HepG2 (cell line): ENCODE measurements around the gene PC. TPM values are rescaled to one million over a fixed set of nuclear protein-coding genes. Genes with fewer than 3 reads are reported as not detected.

Source experiments
- ATAC-seq: fragments of 200-7000 bp; cut with Tn5 transposase; 3 replicates; pipeline ENCODE4 v1.9.1; 2020; ENCODE audit warnings: mild to moderate bottlenecking, moderate library complexity
- BruUV-seq: library from RNA; stranded (reverse); fragments of 400-500 nt; replicated peaks from 2 replicates; lab custom pipeline; 2021; lab: Mats Ljungman, UMichigan
- CTCF ChIA-PET: fragments of 300-600 bp; formaldehyde crosslinking; extraction: SDS; loops from one replicate; lab custom pipeline; 2021; ENCODE audit warnings: low total read pairs, inconsistent platforms, low intra/inter-chr PET ratio; lab: Yijun Ruan, JAX
- POLR2A ChIA-PET: fragments of 350-600 bp; sonication (Branson Sonifier 250); formaldehyde crosslinking; loops from one replicate; lab custom pipeline; 2020; ENCODE audit warnings: antibody characterized with exemption, inconsistent platforms; lab: Yijun Ruan, JAX
- DNase-seq: peaks from one replicate; pipeline ENCODE4 v3.0.0-alpha.2; 2015; ENCODE audit warnings: low spot score
- FAIRE-seq: peaks from 3 replicates; lab custom pipeline; 2011; peaks lifted over from hg19 to GRCh38; lab: Jason Lieb, UNC
- H2AFZ ChIP-seq: one replicate; pipeline ENCODE4 v1.6.1; 2011; ENCODE audit warnings: low read length, inconsistent platforms
- H3K27ac ChIP-seq: fragments of 300-600 bp; 3 replicates; pipeline ENCODE4 v1.8.0; 2011; ENCODE audit warnings: mixed run types, mild to moderate bottlenecking, mixed read lengths, low read length, inconsistent platforms; ENCODE audit not compliant: insufficient read depth; ENCODE audit errors: extremely low read length
- H3K27me3 ChIP-seq, 2 experiments: fragments of 200-600 bp in 1 of 2; 2 replicates in 1 of 2; 3 replicates in 1 of 2; pipeline versions ENCODE4 v1.6.0 to v1.8.0; 2011; ENCODE audit warnings: low read length in 2 of 2, mild to moderate bottlenecking in 2 of 2, moderate library complexity in 2 of 2, inconsistent platforms in 1 of 2; ENCODE audit not compliant: insufficient read depth in 2 of 2, control insufficient read depth in 1 of 2
- H3K36me3 ChIP-seq, 2 experiments: fragments of 200-600 bp in 1 of 2; replicated peaks in 1 of 2; 2 replicates in 1 of 2; 3 replicates in 1 of 2; pipeline versions ENCODE4 v1.5.1 to v1.8.0; 2011; ENCODE audit warnings: low read length in 2 of 2, inconsistent platforms in 1 of 2; ENCODE audit not compliant: insufficient read depth in 2 of 2, control insufficient read depth in 1 of 2
- H3K4me1 ChIP-seq: 2 replicates; pipeline ENCODE4 v1.5.1; 2012; ENCODE audit warnings: low read length, inconsistent platforms; ENCODE audit not compliant: insufficient read depth
- H3K4me2 ChIP-seq: 2 replicates; pipeline ENCODE4 v1.6.0; 2011; ENCODE audit warnings: low read depth, low read length, inconsistent platforms
- H3K4me3 ChIP-seq, 3 experiments: fragments of 200-600 bp in 1 of 3; sonication (generic), shearing (Covaris generic) in 1 of 3; replicated peaks in 1 of 3; 2 replicates each; pipeline ENCODE4 v1.5.1; 2011 to 2016; ENCODE audit warnings: low read length in 3 of 3, inconsistent platforms in 2 of 3, low read depth in 2 of 3, mild to moderate bottlenecking in 2 of 3, control low read depth in 1 of 3, mixed read lengths in 1 of 3; ENCODE audit not compliant: insufficient read depth in 1 of 3
- H3K79me2 ChIP-seq: one replicate; pipeline ENCODE4 v1.6.1; 2011; ENCODE audit warnings: low read length, inconsistent platforms; ENCODE audit not compliant: insufficient read depth
- H3K9ac ChIP-seq: 2 replicates; pipeline ENCODE4 v1.6.0; 2011; ENCODE audit warnings: mild to moderate bottlenecking, low read depth, low read length, inconsistent platforms; ENCODE audit not compliant: insufficient read depth
- H3K9me3 ChIP-seq: 2 replicates; pipeline ENCODE4 v1.5.1; 2012; ENCODE audit warnings: mild to moderate bottlenecking, low read length
- H4K20me1 ChIP-seq: 2 replicates; pipeline ENCODE4 v1.6.0; 2011; ENCODE audit warnings: inconsistent platforms, mild to moderate bottlenecking, low read length, moderate library complexity; ENCODE audit not compliant: insufficient read depth
- IRF2 ChIP-seq: IDR thresholded peaks from 2 replicates; pipeline ENCODE4 v1.6.1; 2018; ENCODE audit warnings: missing genetic modification reagents, missing compliant biosample characterization
- IRX3 ChIP-seq: sonication (generic); formaldehyde crosslinking; IDR thresholded peaks from 2 replicates; pipeline ENCODE4 v1.8.1; 2023; ENCODE audit warnings: mild to moderate bottlenecking, low read depth, missing genetic modification reagents, borderline replicate concordance
- KLF13 ChIP-seq: sonication (generic); formaldehyde crosslinking; IDR thresholded peaks from 2 replicates; pipeline ENCODE4 v1.4.0; 2020; ENCODE audit warnings: mild to moderate bottlenecking, missing genetic modification reagents
- NCOA2 ChIP-seq: sonication (generic); formaldehyde crosslinking; IDR thresholded peaks from 2 replicates; pipeline ENCODE4 v1.8.0; 2022; ENCODE audit warnings: inconsistent platforms
- NR2F6 ChIP-seq, 2 experiments: IDR thresholded peaks; 2 replicates each; pipeline ENCODE4 v1.6.1; 2016; ENCODE audit warnings: antibody characterized with exemption in 1 of 2, mild to moderate bottlenecking in 1 of 2
- PPARG ChIP-seq: conservative IDR thresholded peaks from 2 replicates; pipeline ENCODE4 v1.6.1; 2016; ENCODE audit warnings: missing biosample characterization, missing genetic modification reagents
- RARA ChIP-seq: IDR thresholded peaks from 2 replicates; pipeline ENCODE4 v1.6.1; 2016; ENCODE audit warnings: missing genetic modification reagents, missing compliant biosample characterization
- RARG ChIP-seq: sonication (generic); formaldehyde crosslinking; IDR thresholded peaks from 2 replicates; pipeline ENCODE4 v1.4.0; 2020; ENCODE audit warnings: low read depth, mild to moderate bottlenecking, missing genetic modification reagents
- SAFB2 ChIP-seq: sonication (generic); formaldehyde crosslinking; IDR thresholded peaks from 2 replicates; pipeline ENCODE4 v1.5.1; 2020; ENCODE audit warnings: missing genetic modification reagents, low read depth, mild to moderate bottlenecking, borderline replicate concordance
- TEAD3 ChIP-seq: optimal IDR thresholded peaks from 2 replicates; pipeline ENCODE3; 2016; ENCODE audit warnings: borderline replicate concordance
- ZNF530 ChIP-seq: sonication (generic); formaldehyde crosslinking; IDR thresholded peaks from 2 replicates; pipeline ENCODE4 v1.5.0; 2020; ENCODE audit warnings: low read depth, mild to moderate bottlenecking, missing genetic modification reagents
- ZSCAN12 ChIP-seq: sonication (generic); formaldehyde crosslinking; IDR thresholded peaks from 2 replicates; pipeline ENCODE4 v1.9.0; 2021; ENCODE audit warnings: mild to moderate bottlenecking, missing genetic modification reagents
- WGBS: methylation state at CpG from one replicate; pipeline ENCODE4 v1.1.6; 2017; ENCODE audit warnings: low lambda C conversion rate; 5-methylcytosine and 5-hydroxymethylcytosine counted together
- in situ Hi-C: cut with HindIII; loops from 2 replicates; pipeline ENCODE4 v1.10.0; 2017; ENCODE audit warnings: low pct_unique_long_range_greater_than_20kb; ENCODE audit not compliant: extremely low pct_ligation_motif_present
- intact Hi-C: fragments of 100-400 bp; cut with micrococcal nuclease; formaldehyde crosslinking; loops from one replicate; pipeline ENCODE4 v1.10.0; 2022; ENCODE audit not compliant: unreplicated experiment
- polyA plus RNA-seq, 8 experiments: library from polyadenylated mRNA; depleted of rRNA in 3 of 8; stranded (reverse) in 7 of 8; unstranded in 1 of 8; fragments of >200 nt; fragmentation: Illumina TruSeq in 4 of 8; extraction: Trizol in 4 of 8; gene quantifications; 2 replicates each; pipeline versions ENCODE4 v1.2.1 to v1.2.3, GENCODE V29; 2011 to 2016; ENCODE audit warnings: low read depth in 4 of 8, missing spikeins in 1 of 8, mixed read lengths in 1 of 8; ENCODE audit not compliant: insufficient read depth in 1 of 8
- total RNA-seq, 5 experiments: library from RNA; depleted of rRNA; stranded (reverse); fragments of >200 nt; fragmentation: Illumina TruSeq; extraction: Trizol; gene quantifications; 2 replicates each; pipeline ENCODE4 v1.2.3, GENCODE V29; 2016; ENCODE audit warnings: low read depth in 1 of 5
- TF ChIP-seq, protein P1 (sequence below): sonication (generic); formaldehyde crosslinking; IDR thresholded peaks from 2 replicates; pipeline ENCODE4 v1.4.0; 2020; ENCODE audit warnings: missing genetic modification reagents
- TF ChIP-seq, protein P2 (sequence below): IDR thresholded peaks from 2 replicates; pipeline ENCODE4 v1.4.0; 2020; ENCODE audit warnings: mild to moderate bottlenecking, missing genetic modification reagents
- TF ChIP-seq, protein P3 (sequence below): sonication (generic); formaldehyde crosslinking; IDR thresholded peaks from 2 replicates; pipeline ENCODE4 v1.9.0; 2022; ENCODE audit warnings: missing genetic modification reagents, mild to moderate bottlenecking, borderline replicate concordance

The PC gene
- total and polyA plus RNA-seq, 2 of the 13 experiments (the other 11 are each of a cell fraction or from before 2014, with no cell fraction given), result 29.0 to 39.0 TPM

DNA sequence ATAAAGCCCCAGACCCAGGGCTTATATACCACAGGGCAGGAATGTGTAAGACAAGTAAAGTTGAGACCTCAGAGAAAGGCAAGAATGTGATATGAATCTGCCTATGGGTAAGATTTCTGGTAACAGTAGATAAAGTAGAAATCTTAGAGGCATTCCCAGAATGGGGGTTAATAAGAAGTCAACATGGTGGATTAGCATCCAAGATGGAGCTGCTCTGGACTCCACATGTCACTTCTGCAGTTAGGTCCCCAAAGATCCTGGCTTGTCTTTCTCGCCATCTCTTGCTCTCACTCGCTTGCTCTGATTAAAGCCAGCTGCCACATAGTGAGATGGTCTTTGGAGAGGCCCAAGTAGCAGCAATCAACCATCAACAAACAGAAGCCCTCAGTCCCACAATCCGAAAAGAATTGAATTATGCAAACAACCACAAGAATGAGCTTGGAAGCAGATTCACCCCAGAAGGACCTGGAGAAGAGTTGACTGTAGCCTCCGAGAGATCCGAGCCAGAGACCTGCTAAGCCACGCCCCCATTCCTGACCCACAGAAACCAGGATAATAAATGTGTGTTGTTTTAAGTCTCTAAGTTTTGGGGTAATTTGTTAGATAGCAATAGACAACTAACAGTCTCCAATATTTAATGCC is 11.5 kb upstream of the PC start (continued):
- TF ChIP-seq ZNF530 (no peak), SAFB2 (CRISPR knock-in tag) (no peak)
- TF ChIP-seq, protein P1, sequence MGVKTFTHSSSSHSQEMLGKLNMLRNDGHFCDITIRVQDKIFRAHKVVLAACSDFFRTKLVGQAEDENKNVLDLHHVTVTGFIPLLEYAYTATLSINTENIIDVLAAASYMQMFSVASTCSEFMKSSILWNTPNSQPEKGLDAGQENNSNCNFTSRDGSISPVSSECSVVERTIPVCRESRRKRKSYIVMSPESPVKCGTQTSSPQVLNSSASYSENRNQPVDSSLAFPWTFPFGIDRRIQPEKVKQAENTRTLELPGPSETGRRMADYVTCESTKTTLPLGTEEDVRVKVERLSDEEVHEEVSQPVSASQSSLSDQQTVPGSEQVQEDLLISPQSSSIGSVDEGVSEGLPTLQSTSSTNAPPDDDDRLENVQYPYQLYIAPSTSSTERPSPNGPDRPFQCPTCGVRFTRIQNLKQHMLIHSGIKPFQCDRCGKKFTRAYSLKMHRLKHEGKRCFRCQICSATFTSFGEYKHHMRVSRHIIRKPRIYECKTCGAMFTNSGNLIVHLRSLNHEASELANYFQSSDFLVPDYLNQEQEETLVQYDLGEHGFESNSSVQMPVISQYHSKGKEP (CRISPR knock-in tag), result no peak
- TF ChIP-seq, all 625 proteins: peak for 0

DNA sequence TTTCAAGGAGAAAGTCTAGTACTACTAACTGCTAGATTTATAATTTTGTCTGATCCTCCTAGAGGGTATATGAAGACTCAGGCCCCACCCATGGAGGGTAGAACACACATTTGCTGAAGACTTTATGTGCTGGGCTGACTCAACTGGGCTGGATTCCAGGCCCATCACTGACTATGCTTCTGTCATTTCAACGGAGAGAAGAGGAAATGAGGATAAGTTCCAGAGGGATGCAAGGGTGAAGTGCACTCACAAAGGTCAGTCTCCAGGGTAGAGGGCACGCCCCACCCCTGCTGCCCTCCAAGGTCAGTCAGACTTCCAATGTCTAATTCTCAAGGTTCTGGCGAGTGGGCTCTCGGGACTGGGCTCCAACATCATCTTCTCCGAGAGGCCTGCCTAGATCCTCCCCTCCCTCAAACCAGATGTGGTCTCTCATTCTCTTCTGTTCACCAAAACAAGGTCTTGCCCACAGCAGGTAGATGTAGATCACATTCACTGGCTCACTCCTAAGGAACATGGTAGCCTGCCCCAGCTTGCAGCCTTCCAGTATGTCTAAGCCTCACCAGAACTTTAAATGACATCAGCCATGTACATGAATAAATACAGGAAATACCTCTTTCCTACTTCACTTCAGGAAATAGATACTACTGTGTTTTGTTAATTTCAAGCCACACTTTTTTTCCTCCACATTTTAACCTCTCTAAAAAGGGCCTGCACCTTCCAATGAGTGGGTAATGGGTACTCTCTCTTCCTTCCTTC is 9.7 kb upstream of the PC start:
- in situ Hi-C loops (no loop called here), intact Hi-C loops (loop anchor here (10.0 kb wide), 1 partner anchor 557 kb away; the partner anchor contains the start of gene CABP2)
- no TSS peak for BruUV-seq
- Histone ChIP-seq H2AFZ (no peak overlapping the region), H3K9me3 (no peaks in the 10 kb centered on the region), H3K27ac (no peak overlapping the region), H3K4me2 (no peak overlapping the region), H3K36me3 (no peaks in the 10 kb centered on the region), H3K9ac (no peak overlapping the region), H3K79me2 (no peaks in the 10 kb centered on the region), H3K27me3 (no peaks in the 10 kb centered on the region), H3K4me3 (no peak overlapping the region), H3K4me1 (peaks cover 82% of the 10 kb centered on the region), H4K20me1 (no peaks in the 10 kb centered on the region)
- ATAC-seq (no peak), FAIRE-seq (no peak), DNase-seq (no peak)
- CTCF ChIA-PET, result no interaction called here
- POLR2A ChIA-PET, result no interaction called here
- 30% methylated on average over 5 of the region's 5 CpGs for WGBS
- peak; percentile 46; the same call in 1 of the 2 replicates for TF ChIP-seq RARA
- TF ChIP-seq, protein P2, sequence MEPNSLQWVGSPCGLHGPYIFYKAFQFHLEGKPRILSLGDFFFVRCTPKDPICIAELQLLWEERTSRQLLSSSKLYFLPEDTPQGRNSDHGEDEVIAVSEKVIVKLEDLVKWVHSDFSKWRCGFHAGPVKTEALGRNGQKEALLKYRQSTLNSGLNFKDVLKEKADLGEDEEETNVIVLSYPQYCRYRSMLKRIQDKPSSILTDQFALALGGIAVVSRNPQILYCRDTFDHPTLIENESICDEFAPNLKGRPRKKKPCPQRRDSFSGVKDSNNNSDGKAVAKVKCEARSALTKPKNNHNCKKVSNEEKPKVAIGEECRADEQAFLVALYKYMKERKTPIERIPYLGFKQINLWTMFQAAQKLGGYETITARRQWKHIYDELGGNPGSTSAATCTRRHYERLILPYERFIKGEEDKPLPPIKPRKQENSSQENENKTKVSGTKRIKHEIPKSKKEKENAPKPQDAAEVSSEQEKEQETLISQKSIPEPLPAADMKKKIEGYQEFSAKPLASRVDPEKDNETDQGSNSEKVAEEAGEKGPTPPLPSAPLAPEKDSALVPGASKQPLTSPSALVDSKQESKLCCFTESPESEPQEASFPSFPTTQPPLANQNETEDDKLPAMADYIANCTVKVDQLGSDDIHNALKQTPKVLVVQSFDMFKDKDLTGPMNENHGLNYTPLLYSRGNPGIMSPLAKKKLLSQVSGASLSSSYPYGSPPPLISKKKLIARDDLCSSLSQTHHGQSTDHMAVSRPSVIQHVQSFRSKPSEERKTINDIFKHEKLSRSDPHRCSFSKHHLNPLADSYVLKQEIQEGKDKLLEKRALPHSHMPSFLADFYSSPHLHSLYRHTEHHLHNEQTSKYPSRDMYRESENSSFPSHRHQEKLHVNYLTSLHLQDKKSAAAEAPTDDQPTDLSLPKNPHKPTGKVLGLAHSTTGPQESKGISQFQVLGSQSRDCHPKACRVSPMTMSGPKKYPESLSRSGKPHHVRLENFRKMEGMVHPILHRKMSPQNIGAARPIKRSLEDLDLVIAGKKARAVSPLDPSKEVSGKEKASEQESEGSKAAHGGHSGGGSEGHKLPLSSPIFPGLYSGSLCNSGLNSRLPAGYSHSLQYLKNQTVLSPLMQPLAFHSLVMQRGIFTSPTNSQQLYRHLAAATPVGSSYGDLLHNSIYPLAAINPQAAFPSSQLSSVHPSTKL (CRISPR knock-in tag), result 0 out of 2 replicates have a peak, but pooled peaks have one; percentile 14
- no peak for TF ChIP-seq ZSCAN12 (CRISPR knock-in tag)
- no peak for TF ChIP-seq IRF2 (CRISPR knock-in tag)
- TF ChIP-seq, protein P3, sequence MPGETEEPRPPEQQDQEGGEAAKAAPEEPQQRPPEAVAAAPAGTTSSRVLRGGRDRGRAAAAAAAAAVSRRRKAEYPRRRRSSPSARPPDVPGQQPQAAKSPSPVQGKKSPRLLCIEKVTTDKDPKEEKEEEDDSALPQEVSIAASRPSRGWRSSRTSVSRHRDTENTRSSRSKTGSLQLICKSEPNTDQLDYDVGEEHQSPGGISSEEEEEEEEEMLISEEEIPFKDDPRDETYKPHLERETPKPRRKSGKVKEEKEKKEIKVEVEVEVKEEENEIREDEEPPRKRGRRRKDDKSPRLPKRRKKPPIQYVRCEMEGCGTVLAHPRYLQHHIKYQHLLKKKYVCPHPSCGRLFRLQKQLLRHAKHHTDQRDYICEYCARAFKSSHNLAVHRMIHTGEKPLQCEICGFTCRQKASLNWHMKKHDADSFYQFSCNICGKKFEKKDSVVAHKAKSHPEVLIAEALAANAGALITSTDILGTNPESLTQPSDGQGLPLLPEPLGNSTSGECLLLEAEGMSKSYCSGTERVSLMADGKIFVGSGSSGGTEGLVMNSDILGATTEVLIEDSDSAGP (CRISPR knock-in tag), result 0 out of 2 replicates have a peak, but pooled peaks have one; percentile 17
- TF ChIP-seq IRX3 (CRISPR knock-in tag), result no peak
- no peak for TF ChIP-seq RARG (CRISPR knock-in tag)
- TF ChIP-seq PPARG (CRISPR knock-in tag), result 0 out of 2 replicates have a peak, but pooled peaks have one; percentile 27
- no peak for TF ChIP-seq KLF13 (CRISPR knock-in tag)
- TF ChIP-seq NR2F6 (IDR thresholded peaks at IDR 0.05), result peak; percentile 37
- TF ChIP-seq NR2F6 (CRISPR knock-in tag; IDR thresholded peaks at IDR 0.05), result no peak
- TF ChIP-seq TEAD3 (CRISPR knock-in tag), result peak; percentile 19
- TF ChIP-seq NCOA2 (CRISPR knock-in tag), result no peak
